ENCODE measurements around the gene SLC9C2.
"Not testable (repeated sequence)": the region's sequence is repeated elsewhere in the genome, so short reads cannot be mapped to it uniquely, and the experiment has no call there.

The SLC9C2 gene

GRCh38 chr1:173601588-173601987 is 1.3 kb downstream of the SLC9C2 start:
- H2AFZ ChIP-seq (ENCODE audit: low read depth), result no peak overlapping the region

GRCh38 chr1:173596097-173596825 is 6.6 kb downstream of the SLC9C2 start:
- Histone ChIP-seq H2AFZ (ENCODE audit: low read depth) (no peak overlapping the region), H3K79me2 (ENCODE audit: insufficient read depth, low read depth) (no peaks in the 10 kb centered on the region), H3K4me3 (IDR thresholded peaks at IDR 0.05; ENCODE audit: insufficient read depth, low read depth, low read length) (no peak overlapping the region), H3K9ac (no peak overlapping the region), H3K4me1 (ENCODE audit: low read depth, poor library complexity, severe bottlenecking) (no peaks in the 10 kb centered on the region), H3K4me2 (no peak overlapping the region), H3K36me3 (ENCODE audit: insufficient read depth) (no peaks in the 10 kb centered on the region), H3K27me3 (ENCODE audit: insufficient read depth, low read depth) (no peaks in the 10 kb centered on the region), H4K20me1 (ENCODE audit: insufficient read depth) (no peaks in the 10 kb centered on the region), H3K27ac (no peak overlapping the region)
- no peak for TF ChIP-seq CTCF (conservative IDR thresholded peaks at IDR 0.05; ENCODE audit: low read depth, low read length)

More at GRCh38 chr1:173601588-173601987, 1.3 kb downstream of the SLC9C2 start:
- H3K4me1 ChIP-seq (ENCODE audit: low read depth, poor library complexity, severe bottlenecking), result no peaks in the 10 kb centered on the region
- H3K27me3 ChIP-seq (ENCODE audit: insufficient read depth, low read depth), result no peaks in the 10 kb centered on the region
- H3K36me3 ChIP-seq (ENCODE audit: insufficient read depth), result no peaks in the 10 kb centered on the region
- H3K79me2 ChIP-seq (ENCODE audit: insufficient read depth, low read depth), result no peaks in the 10 kb centered on the region
- H3K9ac ChIP-seq, result no peak overlapping the region
- no peak overlapping the region for H3K4me2 ChIP-seq
- H3K4me3 ChIP-seq (IDR thresholded peaks at IDR 0.05; ENCODE audit: insufficient read depth, low read depth, low read length), result no peak overlapping the region
- no peaks in the 10 kb centered on the region for H4K20me1 ChIP-seq (ENCODE audit: insufficient read depth)
- no peak for TF ChIP-seq CTCF (conservative IDR thresholded peaks at IDR 0.05; ENCODE audit: low read depth, low read length)
- H3K27ac ChIP-seq, result no peak overlapping the region

GRCh38 chr1:173591138-173591537 is 11.7 kb downstream of the SLC9C2 start:
- H3K27ac ChIP-seq; H3K79me2 ChIP-seq (ENCODE audit: insufficient read depth, low read depth); H4K20me1 ChIP-seq (ENCODE audit: insufficient read depth); H3K27me3 ChIP-seq (ENCODE audit: insufficient read depth, low read depth); H3K9ac ChIP-seq; H3K4me2 ChIP-seq; H3K36me3 ChIP-seq (ENCODE audit: insufficient read depth); H2AFZ ChIP-seq (ENCODE audit: low read depth); H3K4me1 ChIP-seq (ENCODE audit: low read depth, poor library complexity, severe bottlenecking); H3K4me3 ChIP-seq (IDR thresholded peaks at IDR 0.05; ENCODE audit: insufficient read depth, low read depth, low read length): not testable (repeated sequence)

- Histone ChIP-seq H3K36me3 (ENCODE audit: insufficient read depth) (no peaks in the 10 kb centered on the region), H4K20me1 (ENCODE audit: insufficient read depth) (no peaks in the 10 kb centered on the region), H3K4me1 (ENCODE audit: low read depth, poor library complexity, severe bottlenecking) (no peaks in the 10 kb centered on the region), H3K9ac (no peak overlapping the region), H3K4me2 (no peak overlapping the region), H3K79me2 (ENCODE audit: insufficient read depth, low read depth) (no peaks in the 10 kb centered on the region), H3K4me3 (IDR thresholded peaks at IDR 0.05; ENCODE audit: insufficient read depth, low read depth, low read length) (no peak overlapping the region), H3K27ac (no peak overlapping the region), H2AFZ (ENCODE audit: low read depth) (no peak overlapping the region), H3K27me3 (ENCODE audit: insufficient read depth, low read depth) (no peaks in the 10 kb centered on the region)
- no peak for TF ChIP-seq CTCF (conservative IDR thresholded peaks at IDR 0.05; ENCODE audit: low read depth, low read length)
These were observed 12.3 kb downstream of the SLC9C2 start for GRCh38 chr1:173590557-173590956.

- Histone ChIP-seq H3K27me3 (ENCODE audit: insufficient read depth, low read depth) (no peaks in the 10 kb centered on the region), H3K4me2 (no peak overlapping the region), H3K27ac (no peak overlapping the region), H3K4me3 (IDR thresholded peaks at IDR 0.05; ENCODE audit: insufficient read depth, low read depth, low read length) (no peak overlapping the region), H2AFZ (ENCODE audit: low read depth) (no peak overlapping the region), H3K4me1 (ENCODE audit: low read depth, poor library complexity, severe bottlenecking) (no peaks in the 10 kb centered on the region), H4K20me1 (ENCODE audit: insufficient read depth) (no peaks in the 10 kb centered on the region), H3K36me3 (ENCODE audit: insufficient read depth) (no peaks in the 10 kb centered on the region), H3K9ac (no peak overlapping the region), H3K79me2 (ENCODE audit: insufficient read depth, low read depth) (no peaks in the 10 kb centered on the region)
- TF ChIP-seq CTCF (conservative IDR thresholded peaks at IDR 0.05; ENCODE audit: low read depth, low read length), result no peak
These were observed 21.3 kb downstream of the SLC9C2 start for GRCh38 chr1:173581383-173582079.

All from KMS-11 (cell line).